HL-60 (cell line): ENCODE results near the gene PAPPA.

ENCODE experiments used
- CTCF ChIP-seq: IDR thresholded peaks from one replicate; pipeline ENCODE4 v1.5.1; 2011; ENCODE audit warnings: low read length, control low read depth, inconsistent platforms; ENCODE audit not compliant: insufficient read depth
- POLR2AphosphoS5 ChIP-seq: IDR thresholded peaks from 2 replicates; pipeline ENCODE4 v1.6.1; 2012; ENCODE audit warnings: low read depth

GRCh38 chr9:116395699-116396037, 242.1 kb downstream of the PAPPA start:
- TF ChIP-seq CTCF (no peak), POLR2AphosphoS5 (no peak)
